LNCAP (cell line): ENCODE measurements around the gene OR4A16.

Experiments
- TF ChIP-seq, protein P1 (sequence below): fragments of 450-650 bp; IDR thresholded peaks from 2 replicates; pipeline ENCODE4 v1.5.1; 2017; ENCODE audit warnings: mild to moderate bottlenecking

The OR4A16 gene, protein sequence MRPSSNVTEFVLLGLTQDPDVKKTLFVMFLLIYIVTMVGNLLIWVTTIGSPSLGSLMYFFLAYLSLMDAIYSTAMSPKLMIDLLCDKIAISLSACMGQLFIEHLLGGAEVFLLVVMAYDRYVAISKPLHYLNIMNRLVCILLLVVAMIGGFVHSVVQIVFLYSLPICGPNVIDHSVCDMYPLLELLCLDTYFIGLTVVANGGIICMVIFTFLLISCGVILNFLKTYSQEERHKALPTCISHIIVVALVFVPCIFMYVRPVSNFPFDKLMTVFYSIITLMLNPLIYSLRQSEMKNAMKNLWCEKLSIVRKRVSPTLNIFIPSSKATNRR

DNA sequence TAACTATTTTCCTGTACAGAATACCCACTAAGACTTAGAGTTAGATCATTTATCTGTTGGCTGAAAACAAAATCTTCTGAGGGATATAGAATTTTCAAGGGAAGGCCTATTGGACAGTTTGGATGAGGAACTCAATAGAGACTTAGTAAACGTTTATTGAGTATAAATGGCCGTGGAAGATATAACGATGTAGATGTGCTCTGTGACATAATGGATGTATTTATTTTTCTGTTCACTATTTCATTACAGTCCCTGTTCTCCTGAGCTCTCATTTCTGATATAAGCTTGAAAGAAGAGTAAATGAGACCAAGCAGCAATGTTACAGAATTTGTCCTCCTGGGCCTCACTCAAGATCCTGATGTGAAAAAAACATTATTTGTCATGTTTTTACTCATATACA lies at the start of gene OR4A16:
OR4A16 (plus strand) TSS at position 301 of the 400 bp plus-strand sequence; CDS start at position 301, 0 bp downstream.
- TF ChIP-seq, protein P1, sequence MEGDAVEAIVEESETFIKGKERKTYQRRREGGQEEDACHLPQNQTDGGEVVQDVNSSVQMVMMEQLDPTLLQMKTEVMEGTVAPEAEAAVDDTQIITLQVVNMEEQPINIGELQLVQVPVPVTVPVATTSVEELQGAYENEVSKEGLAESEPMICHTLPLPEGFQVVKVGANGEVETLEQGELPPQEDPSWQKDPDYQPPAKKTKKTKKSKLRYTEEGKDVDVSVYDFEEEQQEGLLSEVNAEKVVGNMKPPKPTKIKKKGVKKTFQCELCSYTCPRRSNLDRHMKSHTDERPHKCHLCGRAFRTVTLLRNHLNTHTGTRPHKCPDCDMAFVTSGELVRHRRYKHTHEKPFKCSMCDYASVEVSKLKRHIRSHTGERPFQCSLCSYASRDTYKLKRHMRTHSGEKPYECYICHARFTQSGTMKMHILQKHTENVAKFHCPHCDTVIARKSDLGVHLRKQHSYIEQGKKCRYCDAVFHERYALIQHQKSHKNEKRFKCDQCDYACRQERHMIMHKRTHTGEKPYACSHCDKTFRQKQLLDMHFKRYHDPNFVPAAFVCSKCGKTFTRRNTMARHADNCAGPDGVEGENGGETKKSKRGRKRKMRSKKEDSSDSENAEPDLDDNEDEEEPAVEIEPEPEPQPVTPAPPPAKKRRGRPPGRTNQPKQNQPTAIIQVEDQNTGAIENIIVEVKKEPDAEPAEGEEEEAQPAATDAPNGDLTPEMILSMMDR: no peak

DNA sequence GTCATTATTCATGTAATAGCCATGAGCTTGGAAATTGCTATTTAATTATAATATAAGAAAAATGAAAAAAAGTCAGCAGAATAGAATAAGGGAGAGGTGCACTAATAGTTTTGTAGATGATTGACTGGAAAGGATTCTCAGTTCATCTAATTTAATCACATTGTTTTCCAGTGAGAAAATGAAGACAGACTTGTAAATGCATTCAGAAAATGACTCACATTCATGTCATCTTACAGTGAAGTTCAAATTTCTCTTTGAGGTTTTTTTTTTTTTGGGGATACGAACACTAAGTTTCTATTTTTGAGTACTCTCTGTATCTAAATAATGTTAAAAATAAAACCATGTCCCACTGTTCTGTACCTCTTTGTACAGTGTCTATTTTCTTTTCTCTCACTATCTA lies 18.5 kb upstream of the OR4A16 start:
- TF ChIP-seq, protein P1: no peak

DNA sequence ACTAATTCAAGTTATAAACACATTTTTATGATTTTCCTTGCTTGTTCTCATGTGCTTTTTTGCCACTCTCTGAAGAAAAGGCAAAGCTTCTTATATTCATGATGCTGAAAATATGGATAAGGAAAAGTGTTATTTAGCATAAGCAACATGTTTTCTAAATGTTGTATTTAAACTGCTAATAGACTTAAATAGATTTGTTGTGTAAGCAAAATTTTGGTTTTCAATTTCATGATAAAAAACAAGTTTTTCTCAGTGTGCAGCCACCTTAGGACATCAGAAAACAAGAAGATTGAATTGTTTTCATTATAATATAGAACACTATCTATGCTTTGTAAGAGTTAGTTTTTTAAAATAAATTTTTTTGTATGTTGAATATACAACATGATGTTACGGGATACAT lies 2.3 kb downstream of the OR4A16 start:
- TF ChIP-seq, protein P1: no peak

DNA sequence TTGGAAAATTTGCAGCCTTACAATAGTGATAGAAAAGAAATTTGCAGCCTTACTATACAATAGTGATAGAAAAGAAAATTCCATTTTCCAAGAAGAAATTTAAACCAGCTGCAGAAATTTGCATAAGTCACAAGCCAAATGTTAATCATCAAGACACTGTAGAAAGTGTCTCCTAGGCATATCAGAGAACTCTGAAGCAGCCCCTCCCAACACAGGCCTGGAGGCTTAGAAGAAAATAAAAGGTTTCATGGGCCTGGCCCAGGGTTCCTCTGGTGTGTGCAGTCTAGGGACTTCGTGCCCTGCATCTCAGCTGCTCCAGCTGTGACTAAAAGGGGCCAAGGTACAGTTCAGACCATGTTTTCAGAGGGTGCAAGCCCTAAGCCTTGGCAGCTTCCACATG lies 6.0 kb downstream of the OR4A16 start:
- TF ChIP-seq, protein P1: no peak

DNA sequence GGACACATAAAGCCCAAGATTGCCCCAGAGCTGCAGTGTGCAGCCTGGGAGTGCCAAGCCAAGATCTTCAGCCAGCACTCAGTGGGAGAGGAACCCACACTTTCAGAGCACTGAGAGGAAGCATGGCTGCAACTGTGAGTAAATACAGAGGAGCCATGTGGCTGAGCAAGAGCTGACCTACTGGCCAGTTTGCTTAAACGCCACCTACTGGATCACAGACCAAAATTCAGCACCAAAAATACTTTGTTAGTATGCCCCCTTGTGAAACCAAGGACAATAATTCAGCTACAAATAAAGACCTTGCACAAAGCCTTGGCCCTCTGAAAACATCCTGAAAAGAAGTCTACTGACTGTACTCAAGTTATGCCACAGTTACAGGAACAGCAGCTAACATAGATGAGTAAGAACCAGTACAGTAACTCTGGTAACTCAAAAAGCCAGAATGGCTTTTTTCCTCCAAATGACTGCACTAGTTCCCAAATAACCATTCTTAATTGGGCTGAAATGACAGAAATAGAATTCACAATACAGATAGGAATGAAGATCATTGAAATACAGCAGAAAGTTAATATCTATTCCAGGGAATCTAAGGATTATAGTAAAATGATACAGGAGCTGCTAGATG lies 14.7 kb downstream of the OR4A16 start:
- TF ChIP-seq, protein P1: peak; percentile 40; the same call in 1 of the 2 replicates

DNA sequence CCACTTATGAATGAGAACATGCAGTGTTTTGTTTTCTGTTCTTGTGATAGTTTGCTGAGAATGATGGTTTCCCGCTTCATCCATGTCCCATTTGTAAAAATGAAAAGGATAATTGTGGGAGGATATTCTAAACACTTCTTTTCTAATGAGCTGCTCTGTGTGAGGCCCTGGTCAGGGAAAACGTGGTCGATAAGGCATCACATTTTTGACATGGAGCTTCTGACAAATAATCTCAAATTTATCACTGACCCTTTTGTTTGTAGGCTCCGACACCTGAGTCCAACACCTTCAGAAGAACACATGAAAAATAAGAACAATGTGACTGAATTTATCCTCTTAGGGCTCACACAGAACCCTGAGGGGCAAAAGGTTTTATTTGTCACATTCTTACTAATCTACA lies 24.7 kb downstream of the OR4A16 start, which contains the start of gene OR4A15:
OR4A15 (plus strand) TSS at position 301 of the 400 bp plus-strand sequence; CDS start at position 301, 0 bp downstream.
- TF ChIP-seq, protein P1: no peak
